GM18870 (cell line): Measurements from ENCODE around the gene TMEM145.

Source experiments
- ATAC-seq: cut with Tn5 transposase; IDR thresholded peaks from one replicate; pipeline ENCODE4 v1.9.1; 2021; ENCODE audit warnings: moderate library complexity; ENCODE audit not compliant: unreplicated experiment

TMEM145 gene

GRCh38 chr19:42357290-42357689 is 44.2 kb downstream of the TMEM145 start:
- ATAC-seq, result no peak

- ATAC-seq, result no peak
Measured at GRCh38 chr19:42360787-42361544, 47.9 kb downstream of the TMEM145 start.

DNA sequence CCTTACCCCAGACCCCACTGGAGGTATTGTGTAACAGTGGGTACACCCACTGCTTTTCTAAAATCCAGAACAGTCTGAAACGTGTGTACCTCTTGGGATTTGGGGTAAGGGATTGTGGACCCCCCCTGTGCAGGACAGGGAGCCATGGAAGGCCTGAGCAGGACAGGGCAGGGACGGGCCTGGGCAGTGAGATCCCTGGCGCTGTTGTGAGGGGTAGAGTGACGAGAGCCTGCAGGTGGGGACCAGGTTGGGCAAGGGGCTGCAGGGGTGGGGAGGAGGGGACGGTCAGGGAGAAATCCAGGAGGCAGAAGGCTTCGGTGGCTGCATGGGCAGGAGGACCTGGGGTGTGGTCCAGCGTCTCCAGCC is 48.4 kb downstream of the TMEM145 start:
- no peak for ATAC-seq

GRCh38 chr19:42362342-42362741 is 49.2 kb downstream of the TMEM145 start:
- ATAC-seq, result no peak

GRCh38 chr19:42362891-42363440 is 49.9 kb downstream of the TMEM145 start:
- no peak for ATAC-seq

DNA sequence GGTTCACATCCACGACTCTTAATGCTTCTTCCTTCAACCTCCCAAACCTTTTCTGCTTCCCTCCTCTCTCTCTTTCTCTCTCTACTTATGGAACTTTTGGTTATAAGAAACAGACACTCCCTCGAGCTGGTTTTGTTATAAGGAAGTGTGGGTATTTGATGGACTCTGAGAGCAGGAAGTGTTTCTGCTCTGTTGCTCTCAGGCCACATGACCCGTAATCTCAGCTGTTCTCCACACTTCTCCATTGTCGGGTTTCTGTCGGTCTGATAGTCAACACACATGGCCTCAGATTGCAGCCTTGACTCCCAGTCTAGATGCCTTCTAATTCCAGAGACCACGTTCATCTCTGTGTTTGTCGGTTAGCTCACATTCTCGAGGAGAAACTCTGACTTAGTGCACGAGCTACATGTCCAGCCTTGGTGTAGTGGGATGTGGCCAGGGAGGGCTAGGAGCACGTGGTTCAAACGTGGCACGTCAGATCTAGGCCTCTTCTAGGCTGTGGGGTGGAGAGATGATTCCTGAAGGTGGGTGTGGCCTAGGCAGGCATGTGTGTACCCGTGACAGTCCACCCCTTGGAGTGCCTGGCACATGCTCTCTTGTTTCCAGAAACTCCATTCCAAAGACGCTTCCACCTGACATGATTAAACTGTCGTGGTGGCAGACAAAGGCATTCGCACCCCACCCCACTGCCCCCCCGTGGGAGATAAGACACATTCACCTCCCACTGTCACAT is 50.7 kb downstream of the TMEM145 start:
- ATAC-seq, result no peak

- no peak for ATAC-seq
Measured at GRCh38 chr19:42366673-42367072, 53.6 kb downstream of the TMEM145 start.

DNA sequence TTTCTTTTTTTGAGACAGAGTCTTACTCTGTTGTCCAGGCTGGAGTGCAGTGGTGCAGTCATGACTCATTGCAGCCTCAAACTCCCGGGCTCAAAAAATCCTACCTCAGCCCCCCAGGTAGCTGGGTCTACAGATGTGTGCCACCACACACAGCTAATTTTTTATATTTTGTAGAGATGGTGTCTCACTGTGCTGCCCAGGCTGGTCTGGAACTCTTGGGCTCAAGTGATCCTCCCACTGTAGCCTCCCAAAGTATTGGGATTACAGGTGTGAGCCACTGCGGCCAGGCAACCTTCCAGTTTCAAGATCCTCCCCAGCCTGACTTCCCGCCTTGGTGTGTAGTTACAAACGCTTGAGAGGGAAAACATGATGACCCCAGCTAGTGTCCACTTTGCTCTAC is 54.8 kb downstream of the TMEM145 start:
- ATAC-seq, result no peak

- no peak for ATAC-seq
Measured at GRCh38 chr19:42368360-42368759, 55.3 kb downstream of the TMEM145 start.

GRCh38 chr19:42368765-42369164 is 55.7 kb downstream of the TMEM145 start:
- no peak for ATAC-seq

GRCh38 chr19:42369433-42370067 is 56.4 kb downstream of the TMEM145 start:
- no peak for ATAC-seq

- no peak for ATAC-seq
Measured at GRCh38 chr19:42370068-42370520, 57.0 kb downstream of the TMEM145 start.

- no peak for ATAC-seq
Measured at GRCh38 chr19:42370626-42371175, 57.6 kb downstream of the TMEM145 start.
